Right atrium auricular region (tissue), 2 donors: ENCODE data around the gene TTC23. TPM values are rescaled to one million over a fixed set of nuclear protein-coding genes. Genes with fewer than 3 reads are reported as not detected.

ENCODE experiments used
- DNase-seq: peaks from one replicate; pipeline ENCODE4 v3.0.0-alpha.2; 2019; ENCODE audit warnings: low spot score
- H3K27ac ChIP-seq, 2 donors: fragments of 200-600 bp; sonication (generic); 1 replicate in 1 of 2; 2 replicates in 1 of 2; pipeline ENCODE4 v1.5.1; 2016 to 2019
- H3K27me3 ChIP-seq, 2 donors: fragments of 200-600 bp; sonication (generic); one replicate each; pipeline versions ENCODE4 v1.5.1 to v1.6.0; 2017 to 2019
- H3K36me3 ChIP-seq: fragments of 200-600 bp; sonication (generic); one replicate; pipeline ENCODE4 v1.5.1; 2016
- H3K4me1 ChIP-seq, 2 donors: fragments of 200-600 bp; sonication (generic); one replicate each; pipeline versions ENCODE4 v1.5.1 to v1.6.0; 2017 to 2019
- H3K4me3 ChIP-seq, 2 donors: fragments of 200-600 bp; sonication (generic); 1 replicate in 1 of 2; 2 replicates in 1 of 2; pipeline ENCODE4 v1.5.1; 2017 to 2019; ENCODE audit warnings: mild to moderate bottlenecking in 1 of 2, moderate library complexity in 1 of 2
- H3K9me3 ChIP-seq, 2 donors: fragments of 200-600 bp; sonication (generic); one replicate each; pipeline ENCODE4 v1.5.1; 2019
- CTCF ChIP-seq, 2 donors: fragments of 200-600 bp; sonication (generic); IDR thresholded peaks; one replicate each; pipeline ENCODE4 v1.5.1; 2019; ENCODE audit warnings: antibody characterized with exemption in 2 of 2
- total RNA-seq, 2 donors: library from RNA; depleted of rRNA; stranded (reverse); fragments of >200 nt; gene quantifications; one replicate each; pipeline ENCODE4 v1.1.0, GENCODE V29; 2016

TTC23 gene
- total RNA-seq, 2 donors from 2014 or later, result 13.6 to 14.6 TPM

GRCh38 chr15:99125061-99125891 lies 124.1 kb downstream of the TTC23 start:
- peaks cover 0 to 58% of the 10 kb centered on the region in 2 donors for H3K4me1 ChIP-seq
- H3K9me3 ChIP-seq, result no peaks in the 10 kb centered on the region
- DNase-seq, result no peak
- H3K27me3 ChIP-seq, result no peaks in the 10 kb centered on the region
- H3K27ac ChIP-seq, result peak overlapping the region; percentile 87 to 93
- peaks cover 53% of the 10 kb centered on the region for H3K36me3 ChIP-seq
- no peak overlapping the region for H3K4me3 ChIP-seq
- no peak for TF ChIP-seq CTCF (IDR thresholded peaks at IDR 0.05)

GRCh38 chr15:99124641-99125040 lies 124.7 kb downstream of the TTC23 start:
- TF ChIP-seq CTCF (IDR thresholded peaks at IDR 0.05), result no peak
- H3K4me3 ChIP-seq, result peak overlapping the region in 1 of 2 donors; percentile 32
- H3K9me3 ChIP-seq, result no peaks in the 10 kb centered on the region
- H3K36me3 ChIP-seq, result peaks cover 53% of the 10 kb centered on the region
- H3K27me3 ChIP-seq, result no peaks in the 10 kb centered on the region
- H3K27ac ChIP-seq, result peak overlapping the region; percentile 87 to 93
- no peak for DNase-seq
- H3K4me1 ChIP-seq, result peaks cover 0 to 65% of the 10 kb centered on the region in 2 donors

- H3K27me3 ChIP-seq, result no peaks in the 10 kb centered on the region
- DNase-seq, result peak; percentile 93
- H3K36me3 ChIP-seq, result peaks cover 53% of the 10 kb centered on the region
- no peak for TF ChIP-seq CTCF (IDR thresholded peaks at IDR 0.05)
- peaks cover 0 to 72% of the 10 kb centered on the region in 2 donors for H3K4me1 ChIP-seq
- no peaks in the 10 kb centered on the region for H3K9me3 ChIP-seq
- peak overlapping the region; percentile 87 to 93 for H3K27ac ChIP-seq
- peak overlapping the region; percentile 12 to 32 for H3K4me3 ChIP-seq
Observed at GRCh38 chr15:99123713-99124451, 125.5 kb downstream of the TTC23 start.

GRCh38 chr15:99122831-99123712 lies 126.3 kb downstream of the TTC23 start:
- H3K27me3 ChIP-seq, result no peaks in the 10 kb centered on the region
- TF ChIP-seq CTCF (IDR thresholded peaks at IDR 0.05), result no peak
- H3K27ac ChIP-seq, result peak overlapping the region; percentile 87 to 93
- peaks cover 53% of the 10 kb centered on the region for H3K36me3 ChIP-seq
- no peaks in the 10 kb centered on the region for H3K9me3 ChIP-seq
- peak overlapping the region; percentile 12 to 32 for H3K4me3 ChIP-seq
- peaks cover 0 to 77% of the 10 kb centered on the region in 2 donors for H3K4me1 ChIP-seq
- DNase-seq, result no peak

- H3K4me3 ChIP-seq, result no peak overlapping the region
- H3K36me3 ChIP-seq, result peaks cover 53% of the 10 kb centered on the region
- no peak for TF ChIP-seq CTCF (IDR thresholded peaks at IDR 0.05)
- no peaks in the 10 kb centered on the region for H3K27me3 ChIP-seq
- peaks cover 0 to 77% of the 10 kb centered on the region in 2 donors for H3K4me1 ChIP-seq
- peak overlapping the region; percentile 87 to 93 for H3K27ac ChIP-seq
- no peak for DNase-seq
- H3K9me3 ChIP-seq, result no peaks in the 10 kb centered on the region
Observed at GRCh38 chr15:99121691-99122410, 127.5 kb downstream of the TTC23 start.
